ENCODE measurements around the gene TRIM41. TPM values are rescaled to one million over a fixed set of nuclear protein-coding genes. Genes with fewer than 3 reads are reported as not detected.
A peak's percentile ranks its signal among the peaks of the same experiment; 100 is the strongest.

The TRIM41 gene
- total RNA-seq, 1 experiment from 2014 or later, result 34.2 TPM

- Histone ChIP-seq H3K4me1 (ENCODE audit: insufficient read depth, low read length) (no peaks in the 10 kb centered on the region; the same call in 1 of the 2 replicates), H4K91ac (ENCODE audit: insufficient read length, low read depth, low read length) (no peak overlapping the region), H2BK20ac (ENCODE audit: low read depth, low read length, poor library complexity, severe bottlenecking) (no peak overlapping the region), H4K5ac (ENCODE audit: insufficient read length, low read depth, low read length) (no peak overlapping the region), H2AK5ac (ENCODE audit: insufficient read length, low read length) (no peak overlapping the region), H2AFZ (ENCODE audit: low read length) (no peak overlapping the region), H4K20me1 (ENCODE audit: control insufficient read depth, insufficient read depth, insufficient read length) (no peaks in the 10 kb centered on the region), H3K79me2 (ENCODE audit: insufficient read depth, low read length) (no peaks in the 10 kb centered on the region), H3K23me2 (ENCODE audit: insufficient read length, low read depth, low read length, poor library complexity, severe bottlenecking) (peaks cover 9% of the 10 kb centered on the region), H2BK15ac (ENCODE audit: low read depth, low read length) (no peak overlapping the region), H2BK5ac (ENCODE audit: insufficient read length, low read length) (no peak overlapping the region), H3K9ac (ENCODE audit: extremely low read depth, insufficient read length, low read length) (no peak overlapping the region), H2BK12ac (ENCODE audit: insufficient read length, low read depth, low read length) (no peak overlapping the region), H3K56ac (ENCODE audit: insufficient read length, low read depth, low read length) (no peak overlapping the region), H3K79me1 (ENCODE audit: insufficient read depth, low read depth, low read length, poor library complexity, severe bottlenecking) (no peaks in the 10 kb centered on the region), H3K9me3 (ENCODE audit: control insufficient read depth, low read depth, low read length) (no peaks in the 10 kb centered on the region), H3K27ac (ENCODE audit: insufficient read length, low read depth, low read length) (no peak overlapping the region), H3K4ac (ENCODE audit: low read depth, low read length) (no peak overlapping the region), H3T11ph (ENCODE audit: low read length) (no peak overlapping the region), H3K27me3 (ENCODE audit: insufficient read depth, low read length) (no peaks in the 10 kb centered on the region; the same call in 1 of the 2 replicates), H3K4me2 (ENCODE audit: insufficient read depth, insufficient read length, low read length) (peak overlapping the region; percentile 70), H4K8ac (replicated peaks; ENCODE audit: insufficient read length, low read depth, low read length) (no peak overlapping the region), H3K14ac (ENCODE audit: insufficient read depth, low read length) (no peak overlapping the region), H3K18ac (ENCODE audit: insufficient read length, low read depth, low read length) (no peak overlapping the region), H2BK120ac (ENCODE audit: low read depth, low read length, poor library complexity, severe bottlenecking) (no peak overlapping the region), H3K23ac (ENCODE audit: insufficient read length, low read depth, low read length) (no peak overlapping the region)
- Mint-ChIP-seq H3K27me3 (ENCODE audit: low read depth) (peaks cover 43% of the 10 kb centered on the region), H3K27ac (peak overlapping the region in 1 of 3 experiments; percentile 8; a peak in 2 of 7 replicates), H3K4me3 (peak overlapping the region; percentile 72 to 93), H3K4me1 (peaks cover 23 to 28% of the 10 kb centered on the region in 2 experiments), H3K9me3 (peaks cover 0 to 7% of the 10 kb centered on the region in 2 experiments; a peak in 2 of 5 replicates), H3K36me3 (ENCODE audit: insufficient read depth in 1 of 3, low read depth in 3 of 3) (peaks cover 0 to 3% (median 0%) of the 10 kb centered on the region in 3 experiments; a peak in 1 of 7 replicates)
- peak; percentile 82 for DNase-seq
- no CpG with 5 or more reads among the region's 46 CpGs for WGBS (ENCODE audit: extremely low coverage, insufficient read length, low lambda C conversion rate)
- peak; percentile 24; the same call in 2 of the 3 replicates for TF ChIP-seq CTCF (conservative IDR thresholded peaks at IDR 0.05)
Measured at GRCh38 chr5:181217111-181217802, 5.8 kb upstream of the TRIM41 start.

Measured in H9 (cell line).